HG02798 (cell line): ENCODE measurements around the gene TRAPPC2.
"Not testable (repeated sequence)": the region's sequence is repeated elsewhere in the genome, so short reads cannot be mapped to it uniquely, and the experiment has no call there.

ENCODE experiments used
- ATAC-seq: cut with Tn5 transposase; IDR thresholded peaks from one replicate; pipeline ENCODE4 v1.9.1; 2021; ENCODE audit warnings: mild to moderate bottlenecking; ENCODE audit not compliant: unreplicated experiment, poor library complexity

The TRAPPC2 gene

DNA sequence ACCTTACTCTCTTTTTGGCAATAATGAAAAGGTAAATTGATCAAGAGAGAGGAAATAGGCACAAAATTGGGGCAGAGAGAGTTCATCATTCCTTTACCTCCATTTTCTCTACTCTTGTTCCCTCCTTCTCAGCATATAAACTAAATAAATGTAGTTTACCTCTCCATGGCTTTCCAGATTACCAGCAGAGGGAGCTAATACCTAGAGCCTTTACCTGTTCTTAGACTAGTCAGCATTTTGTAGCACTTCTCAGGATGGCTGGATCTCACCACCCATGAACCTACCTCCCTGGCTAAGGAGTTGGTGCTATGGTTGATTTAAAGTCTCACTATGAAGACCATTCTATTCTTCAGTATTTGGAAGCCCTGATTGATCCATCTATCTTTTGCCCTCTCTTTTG, 15.8 kb upstream of the TRAPPC2 start:
- ATAC-seq: no peak

- no peak for ATAC-seq
These were observed 14.1 kb upstream of the TRAPPC2 start for GRCh38 chrX:13748486-13748885.

DNA sequence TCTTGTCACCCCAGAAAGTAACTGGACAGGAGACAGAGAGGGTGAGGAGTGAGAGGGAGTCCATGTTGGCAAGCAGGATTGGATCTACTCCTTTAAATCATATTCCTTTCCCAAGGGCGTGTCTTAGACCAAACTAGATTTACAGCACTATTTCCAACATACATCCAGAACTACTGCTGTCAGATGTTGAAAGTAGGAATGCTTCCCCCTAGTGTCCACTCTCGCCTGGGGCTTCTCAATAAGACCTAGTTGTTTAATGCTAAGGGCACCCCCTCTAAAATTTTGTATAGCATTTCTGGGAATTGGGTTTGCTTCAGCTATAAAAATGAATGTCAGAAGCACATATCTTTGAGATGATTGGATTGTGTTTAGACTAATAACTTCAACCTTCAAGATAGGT, 13.4 kb upstream of the TRAPPC2 start:
- ATAC-seq: no peak

DNA sequence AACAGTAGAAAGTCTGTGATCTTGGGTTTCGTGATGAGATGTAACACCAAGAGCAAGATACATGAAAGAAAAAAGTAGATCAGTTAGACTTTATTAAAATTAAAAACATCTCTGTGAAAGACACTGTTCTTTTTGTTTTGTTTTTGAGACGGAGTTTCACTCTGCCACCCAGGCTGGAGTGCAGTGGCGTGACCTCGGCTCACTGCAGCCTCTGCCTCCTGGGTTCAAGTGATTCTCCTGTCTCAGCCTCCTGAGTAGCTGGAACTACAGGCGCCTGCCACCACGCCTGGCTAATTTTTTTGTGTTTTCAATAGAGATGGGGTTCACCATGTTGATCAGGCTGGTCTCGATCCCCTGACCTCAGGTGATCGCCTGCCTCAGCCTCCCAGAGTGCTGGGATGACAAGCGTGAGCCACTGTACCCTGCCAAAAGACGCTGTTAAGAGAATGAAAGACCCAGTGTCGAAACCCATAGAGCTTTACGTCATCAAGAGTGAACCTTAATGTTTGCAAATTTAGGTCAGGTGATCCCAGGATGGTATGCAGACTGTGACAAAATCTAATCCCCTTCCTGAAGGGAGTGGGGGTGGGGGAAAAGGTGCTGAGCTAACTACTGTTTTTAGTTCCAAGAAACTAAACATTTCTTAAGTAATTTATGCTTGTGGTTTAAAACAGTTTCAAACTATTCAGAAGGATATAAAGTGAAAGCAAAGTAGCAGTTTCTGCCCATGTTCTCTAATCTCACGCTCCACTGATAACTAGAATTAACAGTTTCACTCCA, 8.2 kb upstream of the TRAPPC2 start:
- peak; percentile 94 for ATAC-seq

DNA sequence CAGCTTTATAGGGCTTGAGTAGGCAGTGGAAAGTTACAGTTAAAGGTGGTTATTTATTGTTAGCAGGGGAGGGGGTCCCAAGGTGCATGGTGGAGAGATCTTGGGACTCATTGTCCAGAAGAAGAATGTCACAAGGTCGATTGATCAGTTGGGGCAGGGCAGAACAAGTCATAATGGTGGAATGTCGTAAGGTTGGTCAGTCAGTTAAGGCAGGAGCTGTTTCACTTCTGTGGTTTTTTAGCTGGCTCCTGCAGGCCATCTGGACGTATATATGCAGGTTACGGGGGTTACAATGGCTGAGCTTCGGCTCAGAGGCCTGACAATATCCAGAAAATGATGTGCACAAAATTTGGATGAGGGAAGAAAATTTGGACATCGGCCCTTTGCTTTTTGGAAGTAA, 7.3 kb upstream of the TRAPPC2 start:
- no peak for ATAC-seq

DNA sequence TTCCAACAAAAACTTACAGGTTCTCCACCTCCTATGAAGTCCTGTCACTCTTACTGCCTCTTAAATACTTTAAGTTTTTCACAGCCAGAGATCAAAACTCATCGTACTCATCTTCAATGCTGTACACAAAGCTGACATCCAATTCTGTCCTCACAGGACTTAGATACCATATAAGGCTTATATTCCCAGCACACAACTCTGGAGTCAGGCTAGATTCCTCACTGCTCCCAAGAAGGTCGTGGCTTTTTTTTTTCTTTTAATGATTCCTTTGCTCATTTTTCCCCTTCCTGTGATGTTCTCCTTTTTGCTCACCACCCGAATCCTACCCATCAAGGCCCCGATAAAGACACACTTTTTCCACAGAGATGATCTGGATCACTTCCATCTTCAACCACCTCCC, 914 bp downstream of the TRAPPC2 start:
- no peak for ATAC-seq

DNA sequence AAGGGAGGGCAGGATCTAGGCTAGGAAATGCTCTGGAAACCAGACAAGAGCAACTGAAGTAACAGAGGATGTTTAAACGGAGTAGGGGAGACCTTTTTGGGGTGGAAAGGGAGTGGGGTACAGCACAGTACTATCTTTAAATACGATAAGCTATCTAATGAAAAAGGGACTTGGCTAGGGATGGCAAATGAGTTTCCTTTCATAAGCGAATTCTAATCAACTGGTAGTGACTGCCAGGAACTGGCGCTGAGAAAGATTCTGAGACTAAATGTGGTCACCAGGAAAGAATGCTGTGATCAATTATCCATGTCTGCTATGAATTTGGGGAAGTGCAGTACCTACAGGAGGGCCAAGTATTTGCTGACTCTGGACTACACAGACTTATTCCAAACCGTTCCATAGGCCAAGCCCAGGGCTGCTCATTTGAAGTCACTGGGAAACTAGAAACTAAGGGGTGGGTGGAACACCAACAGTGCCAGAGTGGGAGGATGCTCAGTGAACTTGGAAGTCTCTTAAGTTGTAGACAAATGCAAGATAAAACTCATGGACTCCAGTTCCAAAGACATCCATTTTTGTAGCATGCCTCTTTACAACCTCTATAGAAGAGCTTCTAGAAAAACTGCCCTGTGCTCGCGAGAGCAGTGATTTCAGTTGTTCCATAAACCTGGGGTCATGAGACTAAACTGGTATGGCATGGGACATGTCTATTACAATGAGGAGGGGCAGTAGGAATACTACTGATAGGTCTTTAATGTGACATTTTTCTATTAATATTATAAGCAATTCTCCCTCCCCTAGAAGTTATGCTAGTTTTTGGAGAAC, 2.0 kb downstream of the TRAPPC2 start:
- ATAC-seq: no peak

- not testable (repeated sequence) for ATAC-seq
These were observed 3.9 kb downstream of the TRAPPC2 start for GRCh38 chrX:13730523-13730922.

GRCh38 chrX:13726583-13726982, 7.8 kb downstream of the TRAPPC2 start:
- not testable (repeated sequence) for ATAC-seq

DNA sequence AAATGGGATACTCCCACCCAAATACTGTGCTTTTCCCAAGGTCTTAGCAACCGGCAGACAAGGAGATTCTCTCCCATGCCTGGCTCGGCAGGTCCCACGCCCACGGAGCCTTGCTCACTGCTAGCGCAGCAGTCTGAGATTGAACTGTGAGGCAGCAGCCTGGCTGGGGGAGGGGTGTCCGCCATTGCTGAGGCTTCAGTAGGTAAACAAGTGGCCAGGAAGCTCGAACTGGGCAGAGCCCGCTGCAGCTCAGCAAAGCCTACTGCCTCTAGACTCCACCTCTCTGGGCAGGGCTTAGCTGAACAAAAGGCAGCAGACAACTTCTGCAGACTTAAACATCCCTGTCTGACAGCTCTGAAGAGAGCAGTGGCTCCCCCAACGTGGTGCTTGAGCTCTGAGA, 9.5 kb downstream of the TRAPPC2 start:
- ATAC-seq: not testable (repeated sequence)

GRCh38 chrX:13721819-13722519, 12.5 kb downstream of the TRAPPC2 start:
- ATAC-seq: no peak

GRCh38 chrX:13721371-13721770, 13.0 kb downstream of the TRAPPC2 start:
- no peak for ATAC-seq

DNA sequence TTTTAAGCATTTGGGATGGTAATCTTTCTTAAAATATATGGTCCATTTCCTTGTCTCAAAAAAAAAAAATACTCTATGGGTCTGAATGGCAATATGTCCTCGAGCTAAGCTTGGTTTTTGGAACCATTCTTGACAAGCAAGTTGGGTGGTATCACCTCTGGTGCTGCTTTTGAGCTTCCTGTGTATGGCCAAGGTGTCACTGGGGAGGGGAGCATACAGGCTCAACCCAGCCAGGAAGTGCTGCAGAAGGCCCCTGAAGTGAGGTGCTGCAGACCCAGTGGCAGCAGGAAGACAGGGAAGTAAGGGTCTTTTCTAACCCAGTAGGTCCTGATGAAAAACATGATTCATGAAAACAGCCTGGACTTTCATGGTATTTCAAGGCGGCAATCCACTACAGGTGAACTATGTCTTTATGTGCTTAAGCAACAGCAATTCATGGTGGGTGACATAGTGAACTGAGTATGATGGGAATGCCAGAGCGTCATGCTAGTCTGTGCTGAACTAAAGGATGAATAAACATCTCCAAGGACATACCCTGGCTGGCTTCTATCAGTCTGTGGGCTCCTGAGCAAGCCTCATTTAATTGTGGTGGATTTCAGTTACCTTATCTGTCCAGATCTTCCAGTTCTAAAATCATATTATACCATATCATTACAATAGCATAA, 15.1 kb downstream of the TRAPPC2 start:
- no peak for ATAC-seq

DNA sequence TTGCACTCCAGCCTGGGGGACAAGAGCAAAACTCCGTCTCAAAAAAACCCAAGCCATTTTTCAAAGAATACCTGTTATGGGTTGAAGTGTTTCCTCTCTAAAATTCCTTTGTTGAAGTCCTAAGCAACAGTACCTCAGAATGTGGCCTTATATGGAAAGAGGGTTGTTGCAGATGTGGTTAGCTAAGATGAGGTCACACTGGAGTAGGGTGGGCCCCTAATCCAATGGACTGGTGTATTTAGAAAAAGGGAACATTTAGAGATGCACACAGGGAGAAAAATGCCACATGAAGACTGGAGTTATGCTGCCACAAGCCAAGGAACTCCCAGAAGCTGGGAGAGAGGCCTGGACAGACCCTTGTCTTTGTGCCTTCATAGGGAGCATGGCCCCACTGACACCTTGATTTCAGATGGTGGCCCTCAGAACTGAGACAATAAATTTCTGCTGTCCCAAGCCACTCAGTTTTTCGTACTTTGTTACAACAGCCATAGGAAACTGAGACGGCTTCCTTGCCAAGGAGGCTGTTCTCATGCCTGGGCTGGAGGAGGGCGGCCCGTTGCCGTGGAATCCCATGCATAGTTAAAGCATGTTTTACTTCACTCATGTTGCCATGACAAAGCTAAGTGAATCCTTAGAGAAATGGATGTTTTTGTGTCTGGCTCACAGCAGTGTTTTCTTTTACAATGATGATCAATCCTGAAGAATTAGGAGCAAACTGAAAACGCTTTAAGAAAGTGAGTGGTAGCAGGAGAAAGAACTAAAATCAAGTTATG, 16.5 kb downstream of the TRAPPC2 start:
- ATAC-seq: no peak

- ATAC-seq: no peak
These were observed 17.5 kb downstream of the TRAPPC2 start for GRCh38 chrX:13716905-13717304.

- no peak for ATAC-seq
These were observed 18.0 kb downstream of the TRAPPC2 start for GRCh38 chrX:13716455-13716854.

DNA sequence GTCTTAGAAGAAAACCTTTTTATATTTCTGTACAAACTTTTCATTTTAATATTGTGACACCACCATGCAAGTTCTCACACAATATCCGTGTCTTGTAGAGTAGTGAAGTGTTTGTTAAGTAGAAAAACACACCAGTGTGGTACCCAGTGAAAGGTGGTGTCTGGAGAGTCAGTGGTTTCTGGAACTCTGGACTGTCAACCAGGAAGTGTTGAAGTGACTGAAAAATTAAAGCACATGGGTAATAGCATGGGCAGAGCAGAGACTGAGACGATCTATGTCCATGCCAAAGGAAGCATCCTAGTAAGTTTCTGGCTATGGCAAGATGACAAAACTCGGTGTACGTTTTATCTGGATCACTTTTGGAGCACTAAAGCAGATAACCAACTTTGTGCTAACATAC, 23.3 kb downstream of the TRAPPC2 start:
- no peak for ATAC-seq

GRCh38 chrX:13703589-13703988, 30.8 kb downstream of the TRAPPC2 start:
- no peak for ATAC-seq

GRCh38 chrX:13703135-13703534, 31.3 kb downstream of the TRAPPC2 start:
- no peak for ATAC-seq
